ENCODE data around the gene GLI3. TPM values are rescaled to one million over a fixed set of nuclear protein-coding genes. Genes with fewer than 3 reads are reported as not detected.

The GLI3 gene
- total RNA-seq, 1 donor from 2014 or later, result 24.1 TPM

- DNase-seq, result peak; percentile 39
Measured at GRCh38 chr7:42105554-42106358, 131.3 kb downstream of the GLI3 start.

DNA sequence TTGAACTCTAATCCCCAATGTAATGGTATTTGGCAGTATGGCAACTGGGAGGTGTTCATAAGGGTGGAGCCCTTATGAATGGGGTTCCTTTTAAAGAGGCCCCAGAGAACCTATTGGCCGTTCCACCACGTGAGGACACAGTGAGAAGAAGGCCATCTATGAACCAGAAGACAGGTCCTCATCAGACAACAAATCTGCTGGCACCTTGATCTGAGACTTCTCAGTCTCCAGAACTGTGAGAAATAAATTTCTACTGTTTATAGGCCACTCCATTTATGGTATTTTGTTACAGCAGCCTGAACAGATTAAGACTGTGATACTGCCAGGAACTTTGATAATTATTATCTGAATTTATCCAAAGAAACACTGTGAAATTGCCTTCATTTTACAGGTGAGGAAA lies 132.3 kb downstream of the GLI3 start:
- no peak for DNase-seq

DNA sequence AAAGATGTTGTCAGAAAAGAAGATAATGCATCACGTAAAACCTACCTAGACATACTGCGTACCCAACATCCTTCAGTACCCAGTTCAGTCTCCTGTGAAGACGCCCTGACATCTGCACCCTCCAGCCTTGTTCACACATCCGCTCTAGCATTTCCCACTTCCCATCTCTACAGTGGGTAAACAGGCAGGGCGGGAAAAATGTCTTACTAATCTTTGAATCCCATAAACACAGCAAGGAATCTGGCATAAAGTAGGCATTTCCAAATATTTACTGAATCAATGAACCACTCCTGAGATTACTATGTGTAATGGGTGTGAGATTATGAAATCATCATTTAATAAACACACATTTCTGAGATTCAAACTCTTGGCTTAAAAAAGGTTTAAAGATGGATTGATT lies 132.8 kb downstream of the GLI3 start:
- DNase-seq, result no peak

DNA sequence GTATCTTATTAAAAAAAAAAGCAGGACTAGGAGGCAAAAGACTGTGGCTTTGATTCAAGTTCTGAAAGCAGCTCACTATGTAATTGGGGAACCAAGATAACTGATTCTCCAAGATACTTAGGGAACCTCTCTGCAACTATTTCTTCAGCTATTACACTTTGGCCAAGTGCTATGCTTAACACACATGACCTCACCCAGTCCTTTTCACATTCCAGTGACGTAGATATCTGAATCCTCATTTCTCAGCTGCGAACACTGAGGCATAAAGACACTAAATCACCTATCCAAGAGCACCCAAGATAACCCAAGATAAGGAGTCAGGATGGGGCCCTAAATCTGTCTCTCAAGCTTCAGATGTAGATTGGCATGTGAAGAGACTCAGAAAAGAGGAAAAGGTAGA lies 133.6 kb downstream of the GLI3 start:
- DNase-seq, result no peak

GRCh38 chr7:42103020-42103419 lies 134.0 kb downstream of the GLI3 start:
- DNase-seq, result no peak

- DNase-seq, result peak; percentile 65
Measured at GRCh38 chr7:42102301-42102700, 134.7 kb downstream of the GLI3 start.

DNA sequence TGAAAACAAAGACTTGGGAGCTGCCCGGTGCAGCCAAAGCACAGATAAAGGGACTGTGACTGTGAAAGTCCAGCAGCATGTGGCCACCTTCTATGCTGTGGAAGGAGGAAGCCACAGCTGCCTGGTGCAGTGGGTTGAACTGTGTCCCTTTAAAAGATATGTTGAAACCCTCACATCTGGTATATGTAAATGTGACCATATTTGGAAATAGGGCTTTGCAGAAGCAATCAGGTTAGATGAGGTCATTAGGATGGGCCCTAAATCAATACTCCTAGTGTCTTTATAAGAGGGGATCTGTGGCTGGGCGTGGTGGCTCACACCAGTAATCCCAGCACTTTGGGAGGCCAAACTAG lies 136.9 kb downstream of the GLI3 start:
- no peak for DNase-seq

DNA sequence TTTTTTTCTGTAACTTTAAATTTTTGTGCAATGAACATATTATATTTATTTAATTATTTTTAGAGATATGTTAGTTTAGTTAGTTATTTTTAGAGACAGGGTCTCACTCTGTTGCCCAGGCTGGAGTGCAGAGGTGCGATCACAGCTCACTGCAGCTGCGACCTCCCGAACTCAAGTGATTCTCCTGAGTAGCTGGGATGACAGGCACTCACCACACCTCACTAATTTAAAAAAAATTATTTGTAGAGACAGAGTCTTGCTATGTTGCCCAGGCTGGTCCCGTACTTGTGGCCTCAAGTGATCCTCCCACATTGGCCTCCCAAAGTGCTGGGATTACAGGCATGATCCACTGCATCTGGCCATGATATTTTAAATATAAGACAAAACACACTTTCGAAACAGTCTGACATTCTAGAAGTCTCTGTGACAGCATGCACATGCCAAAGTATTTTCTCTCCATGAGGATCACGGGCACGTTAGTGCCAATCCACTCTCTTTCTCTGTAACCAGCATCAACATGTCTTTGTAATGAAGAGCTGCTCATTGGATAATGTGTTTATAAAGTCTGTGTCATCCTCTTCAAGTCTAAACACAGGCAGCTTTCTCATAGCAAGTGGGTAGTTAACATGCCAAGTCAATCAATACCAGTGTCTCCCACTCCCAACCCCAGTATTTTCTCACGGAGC lies 137.4 kb downstream of the GLI3 start:
- no peak for DNase-seq

GRCh38 chr7:42099066-42099465 lies 137.9 kb downstream of the GLI3 start:
- no peak for DNase-seq

GRCh38 chr7:42097752-42098151 lies 139.3 kb downstream of the GLI3 start:
- peak; percentile 33 for DNase-seq

- peak; percentile 60 for DNase-seq
Measured at GRCh38 chr7:42096681-42097561, 140.1 kb downstream of the GLI3 start.

- DNase-seq, result no peak
Measured at GRCh38 chr7:42096268-42096667, 140.7 kb downstream of the GLI3 start.

DNA sequence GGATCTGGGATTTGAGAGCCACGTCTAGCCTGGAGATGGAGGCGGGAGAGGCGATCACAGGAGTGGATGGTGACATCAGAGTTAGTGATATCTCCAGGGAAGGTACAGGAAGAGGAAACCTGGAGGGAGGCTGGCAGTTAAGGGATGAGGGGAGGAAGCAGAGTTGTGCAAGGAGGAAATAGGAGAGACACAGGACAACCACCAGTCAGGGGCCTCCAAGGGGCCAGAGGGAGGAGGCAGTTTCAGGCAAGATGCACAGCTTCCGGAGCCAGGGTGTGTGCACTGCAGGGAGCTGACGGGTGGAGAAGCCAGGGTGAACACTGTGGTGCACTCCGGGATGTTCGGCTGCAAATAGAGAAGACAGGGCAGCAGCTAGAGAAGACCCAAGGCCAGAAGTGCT lies 141.2 kb downstream of the GLI3 start:
- no peak for DNase-seq

GRCh38 chr7:42093349-42093905 lies 143.6 kb downstream of the GLI3 start:
- DNase-seq, result no peak

- DNase-seq, result peak; percentile 67
Measured at GRCh38 chr7:42091461-42092291, 145.3 kb downstream of the GLI3 start.

GRCh38 chr7:42090806-42091205 lies 146.2 kb downstream of the GLI3 start:
- DNase-seq, result no peak

GRCh38 chr7:42090056-42090455 lies 147.0 kb downstream of the GLI3 start:
- DNase-seq, result no peak

GRCh38 chr7:42087616-42088015 lies 149.4 kb downstream of the GLI3 start:
- DNase-seq, result no peak

DNA sequence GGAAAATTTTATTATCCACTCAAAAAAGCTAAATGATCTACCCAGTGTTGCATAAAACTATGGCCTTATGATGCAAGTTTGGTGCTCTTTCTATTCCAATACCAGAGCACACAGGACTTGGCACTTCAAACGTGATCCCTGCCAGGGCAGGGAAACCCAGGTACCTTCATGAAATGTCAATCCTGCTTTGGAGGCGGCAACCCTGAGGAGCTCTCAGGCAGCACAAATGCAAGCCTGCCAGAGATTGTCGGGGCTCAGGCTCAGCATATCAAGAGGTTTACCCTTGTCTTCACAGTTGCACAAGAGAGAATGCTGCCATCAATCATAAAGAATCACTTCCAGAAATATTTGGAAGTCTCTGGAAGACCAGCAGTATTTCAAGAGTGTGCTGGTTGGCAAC lies 151.5 kb downstream of the GLI3 start:
- DNase-seq, result no peak

DNA sequence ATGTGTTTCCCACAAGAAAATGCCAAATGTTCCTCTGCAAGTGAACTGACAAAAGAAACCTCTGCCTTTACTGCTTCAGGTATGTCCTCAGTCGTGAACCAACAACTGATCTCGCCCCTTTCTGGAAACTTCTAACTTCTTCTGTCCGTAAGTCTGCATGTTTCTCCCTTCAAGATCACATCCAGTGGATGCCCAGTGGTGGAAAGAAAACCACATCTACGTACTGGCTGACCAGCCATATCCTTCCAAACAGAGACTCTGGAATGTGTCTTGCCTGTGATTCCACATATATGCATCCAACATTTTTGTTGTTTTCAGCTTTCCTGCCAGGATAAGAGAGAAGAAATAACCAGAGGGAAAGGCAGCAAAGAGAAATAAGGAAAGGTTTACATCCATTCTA lies 152.7 kb downstream of the GLI3 start:
- no peak for DNase-seq

DNA sequence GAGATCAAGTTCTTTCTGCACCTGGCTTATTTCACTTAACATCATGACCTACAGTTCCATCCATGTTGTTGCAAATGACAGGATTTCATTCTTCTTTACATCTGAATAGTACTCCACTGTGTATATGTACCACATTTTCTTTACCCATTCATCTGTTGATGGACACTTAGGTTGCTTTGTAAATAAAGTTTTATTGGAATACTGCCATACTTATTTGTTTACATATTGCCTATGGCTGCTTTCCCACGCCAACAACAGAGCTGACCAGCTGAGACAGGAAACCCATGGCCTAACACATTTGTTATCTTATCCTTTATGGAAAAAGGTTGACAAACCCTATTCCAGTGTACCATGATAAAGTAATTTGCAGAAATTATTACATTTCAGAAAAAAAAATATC lies 153.7 kb downstream of the GLI3 start:
- DNase-seq, result no peak

GRCh38 chr7:42082144-42082543 lies 154.9 kb downstream of the GLI3 start:
- peak; percentile 47 for DNase-seq
